K562 (cell line): ENCODE results near the gene MCM6. TPM values are rescaled to one million over a fixed set of nuclear protein-coding genes. Genes with fewer than 3 reads are reported as not detected.

Source experiments
- C11orf30 ChIP-seq: fragments of 450-650 bp; IDR thresholded peaks from 2 replicates; pipeline ENCODE4 v1.6.1; 2016; ENCODE audit warnings: low read depth, mild to moderate bottlenecking
- CXXC5 ChIP-seq: fragments of 250-450 bp; sonication (Bioruptor Pico); IDR thresholded peaks from 2 replicates; pipeline ENCODE4 v1.8.0; 2022; ENCODE audit warnings: inconsistent platforms, mild to moderate bottlenecking, moderate library complexity
- DPF2 ChIP-seq: fragments of 450-650 bp; IDR thresholded peaks from 2 replicates; pipeline ENCODE4 v1.6.1; 2016
- EP300 ChIP-seq: IDR thresholded peaks from 2 replicates; pipeline ENCODE4 v1.6.1; 2012; ENCODE audit warnings: low read length, improper control_type of control experiment
- EP400 ChIP-seq: fragments of 450-650 bp; IDR thresholded peaks from 2 replicates; pipeline ENCODE4 v1.6.1; 2017; ENCODE audit warnings: antibody characterized with exemption, mild to moderate bottlenecking, moderate library complexity
- FOXA3 ChIP-seq, 2 experiments: fragments of 450-650 bp in 1 of 2; sonication (generic) in 1 of 2; formaldehyde crosslinking; IDR thresholded peaks in 1 of 2; conservative IDR thresholded peaks in 1 of 2; 2 replicates each; pipeline versions ENCODE4 v1.4.0 to v1.8.0; 2020 to 2022; ENCODE audit warnings: mild to moderate bottlenecking in 2 of 2, missing genetic modification reagents in 1 of 2
- FOXK2 ChIP-seq, 2 experiments: fragments of 450-650 bp; IDR thresholded peaks in 1 of 2; conservative IDR thresholded peaks in 1 of 2; 2 replicates each; pipeline ENCODE4 v1.6.1; 2016; ENCODE audit warnings: low read depth in 2 of 2, mild to moderate bottlenecking in 1 of 2
- MEIS2 ChIP-seq: fragments of 450-650 bp; IDR thresholded peaks from 2 replicates; pipeline ENCODE4 v1.6.1; 2014; ENCODE audit warnings: mild to moderate bottlenecking; ENCODE audit not compliant: partially characterized antibody
- POLR3A ChIP-seq: IDR thresholded peaks from 2 replicates; pipeline ENCODE4 v1.6.1; 2011; ENCODE audit warnings: borderline replicate concordance, mild to moderate bottlenecking, moderate library complexity; ENCODE audit not compliant: insufficient read length, insufficient read depth; ENCODE audit errors: extremely low read depth
- ZNF12 ChIP-seq: sonication (generic); formaldehyde crosslinking; IDR thresholded peaks from 2 replicates; pipeline ENCODE4 v1.4.0; 2020; ENCODE audit warnings: mild to moderate bottlenecking, missing genetic modification reagents
- ZNF282 ChIP-seq: sonication (generic); formaldehyde crosslinking; IDR thresholded peaks from 2 replicates; pipeline ENCODE4 v1.8.1; 2023; ENCODE audit warnings: missing genetic modification reagents
- polyA plus RNA-seq, 8 experiments: library from polyadenylated mRNA; depleted of rRNA in 4 of 8; stranded (reverse) in 5 of 8; unstranded in 3 of 8; fragments of >200 nt; fragmentation: Nextera tagmentation in 2 of 8; fragmentation: Illumina TruSeq in 1 of 8; extraction: Ambion mirVana in 2 of 8; extraction: Trizol in 1 of 8; gene quantifications; 2 replicates each; pipeline versions ENCODE4 v1.2.1 to v1.2.3, GENCODE V29; 2011 to 2014; ENCODE audit warnings: inconsistent platforms in 1 of 8, missing spikeins in 1 of 8
- total RNA-seq, 7 experiments: library from RNA; depleted of rRNA in 6 of 7; stranded (reverse); fragments of >200 nt in 6 of 7; fragmentation: Illumina TruSeq in 2 of 7; extraction: Trizol in 2 of 7; gene quantifications; 2 replicates each; pipeline versions ENCODE4 v1.2.1 to v1.2.3, GENCODE V29; 2011 to 2021; ENCODE audit warnings: low replicate concordance in 1 of 7
- TF ChIP-seq, protein P1 (sequence below), 3 experiments: IDR thresholded peaks in 2 of 3; conservative IDR thresholded peaks in 1 of 3; 2 replicates each; pipeline ENCODE4 v1.5.1; 2011 to 2012; ENCODE audit warnings: low read length in 3 of 3, mild to moderate bottlenecking in 3 of 3, control low read depth in 2 of 3, improper control_type of control experiment in 1 of 3, inconsistent platforms in 1 of 3, low read depth in 1 of 3, mixed read lengths in 1 of 3, moderate library complexity in 1 of 3; ENCODE audit not compliant: insufficient read depth in 2 of 3
- TF ChIP-seq, protein P2 (sequence below), 2 experiments: fragments of 450-650 bp; conservative IDR thresholded peaks; 2 replicates each; pipeline ENCODE4 v1.6.1; 2017; ENCODE audit warnings: mild to moderate bottlenecking in 2 of 2, moderate library complexity in 2 of 2
- TF ChIP-seq, protein P3 (sequence below), 2 experiments: IDR thresholded peaks in 1 of 2; conservative IDR thresholded peaks in 1 of 2; 2 replicates each; pipeline ENCODE4 v1.6.1; 2016; ENCODE audit warnings: low read depth in 2 of 2, mild to moderate bottlenecking in 1 of 2, missing compliant biosample characterization in 1 of 2, missing genetic modification characterization in 1 of 2, moderate library complexity in 1 of 2
- TF ChIP-seq, protein P4 (sequence below): fragments of 200-800 bp; sonication (Bioruptor generic); IDR thresholded peaks from 2 replicates; pipeline ENCODE4 v1.6.1; 2016; ENCODE audit warnings: missing genetic modification characterization, missing compliant biosample characterization

Gene MCM6
- total and polyA plus RNA-seq, 9 of the 15 experiments (the other 6 are each of a cell fraction or from before 2014, with no cell fraction given): 42.6 to 133 (median 82.4) TPM

DNA sequence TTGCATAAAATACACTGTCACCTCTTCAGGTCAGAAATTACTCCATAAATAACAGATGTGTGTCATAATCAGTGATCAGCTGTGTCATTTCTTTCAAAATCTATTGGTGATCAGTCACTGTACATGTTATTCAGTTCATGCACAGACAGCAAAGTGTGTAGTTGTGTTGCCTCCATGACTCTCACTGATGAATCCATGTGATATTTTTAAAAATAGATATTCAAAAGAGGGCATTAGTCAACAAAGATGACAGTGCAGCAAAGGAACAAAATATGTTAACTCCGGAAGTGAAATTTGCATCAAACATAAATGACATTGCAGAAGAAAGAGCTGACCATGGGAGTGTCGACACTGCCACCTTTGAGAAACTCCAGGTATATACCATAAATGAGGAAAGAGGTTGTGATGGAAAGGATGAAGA is 17.1 kb upstream of the MCM6 start (continued):
- TF ChIP-seq EP400 (peak; percentile 29; the same call in 1 of the 2 replicates), DPF2 (peak; percentile 62; the same call in 1 of the 2 replicates), C11orf30 (peak; percentile 81), EP300 (peak; percentile 34; the same call in 1 of the 2 replicates), MEIS2 (peak; percentile 24), FOXA3 (CRISPR knock-in tag; conservative IDR thresholded peaks at IDR 0.05 in 1 of 2, IDR thresholded peaks at IDR 0.05 in 1 of 2) (peak; percentile 65 to 85), ZNF282 (CRISPR knock-in tag) (no peak), ZNF12 (CRISPR knock-in tag) (no peak), CXXC5 (CRISPR knock-in tag) (no peak), FOXK2 (conservative IDR thresholded peaks at IDR 0.05 in 1 of 2, IDR thresholded peaks at IDR 0.05 in 1 of 2; ENCODE audit: low read depth in 2 of 2) (peak; percentile 69 to 80), POLR3A (no peak)
- TF ChIP-seq, protein P1, sequence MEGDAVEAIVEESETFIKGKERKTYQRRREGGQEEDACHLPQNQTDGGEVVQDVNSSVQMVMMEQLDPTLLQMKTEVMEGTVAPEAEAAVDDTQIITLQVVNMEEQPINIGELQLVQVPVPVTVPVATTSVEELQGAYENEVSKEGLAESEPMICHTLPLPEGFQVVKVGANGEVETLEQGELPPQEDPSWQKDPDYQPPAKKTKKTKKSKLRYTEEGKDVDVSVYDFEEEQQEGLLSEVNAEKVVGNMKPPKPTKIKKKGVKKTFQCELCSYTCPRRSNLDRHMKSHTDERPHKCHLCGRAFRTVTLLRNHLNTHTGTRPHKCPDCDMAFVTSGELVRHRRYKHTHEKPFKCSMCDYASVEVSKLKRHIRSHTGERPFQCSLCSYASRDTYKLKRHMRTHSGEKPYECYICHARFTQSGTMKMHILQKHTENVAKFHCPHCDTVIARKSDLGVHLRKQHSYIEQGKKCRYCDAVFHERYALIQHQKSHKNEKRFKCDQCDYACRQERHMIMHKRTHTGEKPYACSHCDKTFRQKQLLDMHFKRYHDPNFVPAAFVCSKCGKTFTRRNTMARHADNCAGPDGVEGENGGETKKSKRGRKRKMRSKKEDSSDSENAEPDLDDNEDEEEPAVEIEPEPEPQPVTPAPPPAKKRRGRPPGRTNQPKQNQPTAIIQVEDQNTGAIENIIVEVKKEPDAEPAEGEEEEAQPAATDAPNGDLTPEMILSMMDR (IDR thresholded peaks at IDR 0.05 in 2 of 3, conservative IDR thresholded peaks at IDR 0.05 in 1 of 3; ENCODE audit: insufficient read depth in 2 of 3, low read depth in 1 of 3, low read length in 3 of 3): peak in 2 of 3 experiments; percentile 16 to 49; a peak in 2 of 6 replicates
- TF ChIP-seq, protein P2, sequence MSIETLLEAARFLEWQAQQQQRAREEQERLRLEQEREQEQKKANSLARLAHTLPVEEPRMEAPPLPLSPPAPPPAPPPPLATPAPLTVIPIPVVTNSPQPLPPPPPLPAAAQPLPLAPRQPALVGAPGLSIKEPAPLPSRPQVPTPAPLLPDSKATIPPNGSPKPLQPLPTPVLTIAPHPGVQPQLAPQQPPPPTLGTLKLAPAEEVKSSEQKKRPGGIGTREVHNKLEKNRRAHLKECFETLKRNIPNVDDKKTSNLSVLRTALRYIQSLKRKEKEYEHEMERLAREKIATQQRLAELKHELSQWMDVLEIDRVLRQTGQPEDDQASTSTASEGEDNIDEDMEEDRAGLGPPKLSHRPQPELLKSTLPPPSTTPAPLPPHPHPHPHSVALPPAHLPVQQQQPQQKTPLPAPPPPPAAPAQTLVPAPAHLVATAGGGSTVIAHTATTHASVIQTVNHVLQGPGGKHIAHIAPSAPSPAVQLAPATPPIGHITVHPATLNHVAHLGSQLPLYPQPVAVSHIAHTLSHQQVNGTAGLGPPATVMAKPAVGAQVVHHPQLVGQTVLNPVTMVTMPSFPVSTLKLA (conservative IDR thresholded peaks at IDR 0.05): peak in 1 of 2 experiments; percentile 48; a peak in 1 of 4 replicates
- TF ChIP-seq, protein P3, sequence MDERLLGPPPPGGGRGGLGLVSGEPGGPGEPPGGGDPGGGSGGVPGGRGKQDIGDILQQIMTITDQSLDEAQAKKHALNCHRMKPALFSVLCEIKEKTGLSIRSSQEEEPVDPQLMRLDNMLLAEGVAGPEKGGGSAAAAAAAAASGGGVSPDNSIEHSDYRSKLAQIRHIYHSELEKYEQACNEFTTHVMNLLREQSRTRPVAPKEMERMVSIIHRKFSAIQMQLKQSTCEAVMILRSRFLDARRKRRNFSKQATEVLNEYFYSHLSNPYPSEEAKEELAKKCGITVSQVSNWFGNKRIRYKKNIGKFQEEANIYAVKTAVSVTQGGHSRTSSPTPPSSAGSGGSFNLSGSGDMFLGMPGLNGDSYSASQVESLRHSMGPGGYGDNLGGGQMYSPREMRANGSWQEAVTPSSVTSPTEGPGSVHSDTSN (CRISPR knock-in tag; IDR thresholded peaks at IDR 0.05; ENCODE audit: low read depth): no peak
- TF ChIP-seq, protein P3 (tag; conservative IDR thresholded peaks at IDR 0.05; ENCODE audit: low read depth): peak; percentile 60
- TF ChIP-seq, protein P4, sequence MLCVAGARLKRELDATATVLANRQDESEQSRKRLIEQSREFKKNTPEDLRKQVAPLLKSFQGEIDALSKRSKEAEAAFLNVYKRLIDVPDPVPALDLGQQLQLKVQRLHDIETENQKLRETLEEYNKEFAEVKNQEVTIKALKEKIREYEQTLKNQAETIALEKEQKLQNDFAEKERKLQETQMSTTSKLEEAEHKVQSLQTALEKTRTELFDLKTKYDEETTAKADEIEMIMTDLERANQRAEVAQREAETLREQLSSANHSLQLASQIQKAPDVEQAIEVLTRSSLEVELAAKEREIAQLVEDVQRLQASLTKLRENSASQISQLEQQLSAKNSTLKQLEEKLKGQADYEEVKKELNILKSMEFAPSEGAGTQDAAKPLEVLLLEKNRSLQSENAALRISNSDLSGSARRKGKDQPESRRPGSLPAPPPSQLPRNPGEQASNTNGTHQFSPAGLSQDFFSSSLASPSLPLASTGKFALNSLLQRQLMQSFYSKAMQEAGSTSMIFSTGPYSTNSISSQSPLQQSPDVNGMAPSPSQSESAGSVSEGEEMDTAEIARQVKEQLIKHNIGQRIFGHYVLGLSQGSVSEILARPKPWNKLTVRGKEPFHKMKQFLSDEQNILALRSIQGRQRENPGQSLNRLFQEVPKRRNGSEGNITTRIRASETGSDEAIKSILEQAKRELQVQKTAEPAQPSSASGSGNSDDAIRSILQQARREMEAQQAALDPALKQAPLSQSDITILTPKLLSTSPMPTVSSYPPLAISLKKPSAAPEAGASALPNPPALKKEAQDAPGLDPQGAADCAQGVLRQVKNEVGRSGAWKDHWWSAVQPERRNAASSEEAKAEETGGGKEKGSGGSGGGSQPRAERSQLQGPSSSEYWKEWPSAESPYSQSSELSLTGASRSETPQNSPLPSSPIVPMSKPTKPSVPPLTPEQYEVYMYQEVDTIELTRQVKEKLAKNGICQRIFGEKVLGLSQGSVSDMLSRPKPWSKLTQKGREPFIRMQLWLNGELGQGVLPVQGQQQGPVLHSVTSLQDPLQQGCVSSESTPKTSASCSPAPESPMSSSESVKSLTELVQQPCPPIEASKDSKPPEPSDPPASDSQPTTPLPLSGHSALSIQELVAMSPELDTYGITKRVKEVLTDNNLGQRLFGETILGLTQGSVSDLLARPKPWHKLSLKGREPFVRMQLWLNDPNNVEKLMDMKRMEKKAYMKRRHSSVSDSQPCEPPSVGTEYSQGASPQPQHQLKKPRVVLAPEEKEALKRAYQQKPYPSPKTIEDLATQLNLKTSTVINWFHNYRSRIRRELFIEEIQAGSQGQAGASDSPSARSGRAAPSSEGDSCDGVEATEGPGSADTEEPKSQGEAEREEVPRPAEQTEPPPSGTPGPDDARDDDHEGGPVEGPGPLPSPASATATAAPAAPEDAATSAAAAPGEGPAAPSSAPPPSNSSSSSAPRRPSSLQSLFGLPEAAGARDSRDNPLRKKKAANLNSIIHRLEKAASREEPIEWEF (CRISPR knock-in tag): no peak
